Amniotic stem cell (primary cell): ENCODE measurements around the gene GPS2.

ENCODE experiments used
- DNase-seq: peaks from one replicate; lab custom pipeline; 2025; lab: John Stamatoyannopoulos, UW

Gene GPS2, protein sequence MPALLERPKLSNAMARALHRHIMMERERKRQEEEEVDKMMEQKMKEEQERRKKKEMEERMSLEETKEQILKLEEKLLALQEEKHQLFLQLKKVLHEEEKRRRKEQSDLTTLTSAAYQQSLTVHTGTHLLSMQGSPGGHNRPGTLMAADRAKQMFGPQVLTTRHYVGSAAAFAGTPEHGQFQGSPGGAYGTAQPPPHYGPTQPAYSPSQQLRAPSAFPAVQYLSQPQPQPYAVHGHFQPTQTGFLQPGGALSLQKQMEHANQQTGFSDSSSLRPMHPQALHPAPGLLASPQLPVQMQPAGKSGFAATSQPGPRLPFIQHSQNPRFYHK

DNA sequence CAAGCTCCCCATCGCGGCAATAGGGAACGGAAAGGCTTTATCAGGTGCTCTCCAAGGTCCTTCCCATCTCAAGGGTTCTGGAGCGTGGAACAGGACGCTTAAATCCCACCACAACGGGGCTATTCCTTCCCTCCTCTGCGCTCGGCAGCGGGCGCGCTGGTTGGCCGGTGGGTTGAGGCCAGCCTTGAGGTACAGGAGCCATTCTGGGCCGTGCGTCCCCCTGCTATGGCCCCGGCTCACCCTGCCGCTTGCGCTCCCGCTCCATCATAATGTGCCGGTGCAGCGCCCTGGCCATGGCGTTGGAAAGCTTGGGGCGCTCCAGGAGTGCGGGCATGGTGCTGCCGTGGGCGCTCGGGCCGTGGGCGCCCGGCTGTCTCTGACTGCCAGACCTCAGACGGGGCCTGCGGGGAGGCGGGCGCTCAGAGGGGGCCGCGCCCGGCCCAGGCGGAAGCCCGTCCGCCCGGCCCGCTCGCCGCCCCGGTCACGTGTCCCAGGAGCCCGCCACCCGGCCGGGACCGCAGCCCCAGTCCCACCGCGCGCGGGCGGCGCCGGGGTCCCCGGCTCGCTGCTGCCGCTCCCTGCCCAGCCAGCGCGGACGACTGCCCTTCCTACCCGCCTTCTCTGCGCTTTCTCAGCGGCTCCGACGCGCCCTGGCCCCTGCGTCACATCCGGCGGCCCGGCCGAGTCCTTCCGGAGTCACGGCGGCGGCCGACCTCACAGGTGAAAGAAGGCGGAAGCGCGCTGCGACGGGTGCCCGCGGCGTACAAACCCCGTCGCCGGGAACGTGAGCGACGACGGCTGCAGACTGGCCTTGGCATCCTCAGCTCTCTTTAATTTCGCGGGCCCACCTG is at the start of gene GPS2:
Gene GPS2 (minus strand): TSS at position 642 of the 851 bp plus-strand sequence. CDS start 308 bp downstream, at position 334.
- DNase-seq: peak; percentile 63

DNA sequence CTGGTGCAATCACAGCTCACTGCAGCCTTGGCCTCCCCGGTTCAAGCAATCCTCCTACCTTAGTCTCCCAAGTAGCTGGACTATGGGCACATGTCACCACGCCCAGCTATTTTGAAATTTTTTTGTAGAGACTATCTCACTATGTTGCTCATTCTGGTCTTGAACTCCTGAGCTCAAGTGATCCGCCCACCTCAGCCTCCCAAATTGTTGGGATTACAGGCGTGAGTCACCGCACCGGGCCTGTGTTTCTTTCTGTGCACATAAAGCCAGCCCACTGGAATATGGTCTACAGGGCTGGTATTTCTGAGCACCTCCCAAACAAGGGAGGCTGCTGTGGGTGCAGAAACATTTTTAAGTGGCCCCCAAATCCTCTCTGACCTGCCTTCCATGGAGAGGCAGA is 48.2 kb upstream of the GPS2 start:
- no peak for DNase-seq

DNA sequence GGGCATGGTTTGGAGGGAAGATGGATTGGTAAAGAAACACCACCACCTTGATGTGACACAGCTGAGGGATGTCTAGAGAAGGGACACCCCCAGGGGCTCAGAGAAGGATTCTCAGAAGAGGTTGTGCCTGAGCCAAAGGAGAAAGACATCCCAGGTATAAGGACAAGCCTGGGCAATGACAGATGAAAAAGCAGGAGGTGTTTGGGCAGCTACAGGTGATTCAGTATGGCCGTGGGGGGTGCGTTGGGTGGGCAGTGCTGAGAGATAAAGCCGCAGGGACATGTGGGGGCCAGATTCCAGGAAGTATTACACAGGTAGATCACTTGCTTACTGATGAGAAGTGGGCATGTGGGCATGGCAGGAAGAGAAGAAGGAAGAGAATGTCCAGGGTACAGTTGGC is 46.7 kb upstream of the GPS2 start:
- DNase-seq: no peak

GRCh38 chr17:7357381-7357780 is 42.2 kb upstream of the GPS2 start:
- no peak for DNase-seq

DNA sequence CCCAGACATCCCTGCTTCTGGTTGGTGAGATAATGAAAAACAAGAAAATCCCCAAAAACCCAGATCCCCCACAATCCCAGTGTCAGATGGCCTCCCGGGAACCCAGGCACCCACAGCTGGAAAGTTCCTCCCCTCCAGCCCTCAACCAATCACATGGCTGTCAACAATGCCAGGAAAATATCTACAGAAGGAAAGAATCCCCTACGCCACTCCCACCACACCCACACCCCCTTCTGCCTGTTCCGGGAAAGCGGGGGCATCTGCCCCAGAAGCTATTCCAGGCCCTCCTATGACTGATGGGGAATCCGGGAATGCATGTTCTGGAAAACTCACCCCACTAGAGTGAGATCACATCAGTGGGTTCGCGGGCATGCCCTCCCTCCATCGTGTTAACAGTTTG is 41.6 kb upstream of the GPS2 start:
- DNase-seq: no peak

GRCh38 chr17:7356072-7356549 is 41.0 kb upstream of the GPS2 start:
- no peak for DNase-seq

DNA sequence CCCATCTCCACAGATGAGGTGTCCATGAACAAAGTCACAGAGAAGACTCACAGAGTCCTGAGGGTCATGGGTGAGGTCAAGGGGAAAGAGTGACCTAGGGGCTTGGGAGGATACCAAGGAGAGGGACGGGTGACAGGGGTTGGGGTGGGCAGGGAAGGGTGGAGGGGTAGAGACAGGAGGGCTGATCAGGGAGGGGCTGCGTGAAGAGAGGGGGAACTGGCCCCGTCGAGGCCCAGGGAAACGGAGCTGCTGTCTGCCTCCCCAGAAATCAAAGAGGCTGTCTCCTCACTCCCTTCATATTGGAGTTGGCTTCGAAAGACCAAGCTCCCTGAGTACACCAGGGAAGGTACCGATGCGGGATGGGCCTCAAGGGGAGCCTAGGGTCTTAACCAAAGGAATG is 40.4 kb upstream of the GPS2 start:
- DNase-seq: no peak

GRCh38 chr17:7355053-7355452 is 39.9 kb upstream of the GPS2 start, which contains the start of gene TMEM95:
Gene TMEM95 (plus strand): TSS chr17:7355156. CDS start chr17:7355205, 49 bp downstream.
- DNase-seq: no peak

GRCh38 chr17:7354262-7354843 is 39.2 kb upstream of the GPS2 start:
- no peak for DNase-seq

- DNase-seq: no peak
These were observed 37.9 kb upstream of the GPS2 start for GRCh38 chr17:7352910-7353635.

DNA sequence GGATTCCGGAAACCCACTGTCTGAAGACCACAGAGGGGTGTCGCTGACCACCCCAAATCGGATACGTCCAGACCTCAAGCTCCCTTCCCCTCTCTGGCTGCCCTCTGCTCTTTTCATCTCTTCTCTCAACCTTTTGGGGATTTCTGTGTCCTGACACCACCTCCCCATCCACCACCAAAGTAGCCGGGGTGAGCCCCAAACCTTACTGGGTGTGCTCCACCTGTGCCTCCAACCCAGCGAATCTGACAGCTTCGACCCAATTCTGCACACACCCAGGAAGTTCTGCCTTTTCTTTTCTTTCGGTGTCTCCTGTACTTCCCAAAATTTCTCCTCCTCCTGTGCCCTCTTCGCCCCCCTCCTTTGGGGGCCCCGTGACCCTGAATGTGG is 37.3 kb upstream of the GPS2 start:
- DNase-seq: no peak

DNA sequence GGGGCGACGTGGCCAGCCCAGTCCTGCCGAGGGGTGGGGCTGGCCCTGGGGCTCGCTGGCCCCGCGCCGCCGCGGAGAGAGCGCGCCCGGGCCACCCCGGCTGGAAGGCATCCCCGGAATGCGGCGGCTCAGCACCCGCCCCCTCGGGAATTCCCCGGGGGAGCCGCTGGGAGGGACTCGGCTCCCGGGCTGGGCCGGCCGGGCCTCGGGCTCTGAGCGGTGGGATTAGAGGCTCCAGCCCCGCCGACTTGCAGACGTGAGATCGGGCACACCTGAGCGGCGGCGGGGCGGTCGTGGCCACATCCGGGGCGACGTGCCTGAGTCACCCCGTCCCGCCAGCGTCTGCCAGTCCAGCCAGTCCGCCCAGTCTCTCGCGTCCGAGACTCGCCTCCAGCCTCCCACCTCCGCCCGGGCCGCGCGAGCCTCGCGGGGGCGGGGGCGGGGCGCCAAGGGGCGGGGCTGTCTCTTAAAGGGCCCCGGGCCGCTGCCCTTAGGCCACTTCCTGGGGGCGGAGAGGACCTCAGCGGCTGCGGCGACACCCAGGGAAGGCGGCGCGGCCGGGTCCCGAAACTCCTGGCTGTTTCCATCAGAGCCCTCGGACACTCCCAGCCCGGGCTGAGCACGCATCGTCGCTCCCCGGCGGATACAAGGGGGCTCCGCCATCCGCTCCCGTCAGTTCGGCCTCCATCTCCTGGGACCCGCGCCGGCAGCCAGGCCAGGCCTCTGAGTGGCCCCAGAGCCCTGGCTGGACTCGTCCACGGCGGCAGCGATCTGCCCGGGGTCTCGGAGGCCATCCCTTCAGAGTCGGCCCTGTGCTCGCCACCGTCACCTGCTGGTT is 36.7 kb upstream of the GPS2 start, which contains the start of gene KCTD11:
Gene KCTD11 (plus strand): TSS at position 498 of the 838 bp plus-strand sequence.
- DNase-seq: peak; percentile 81

DNA sequence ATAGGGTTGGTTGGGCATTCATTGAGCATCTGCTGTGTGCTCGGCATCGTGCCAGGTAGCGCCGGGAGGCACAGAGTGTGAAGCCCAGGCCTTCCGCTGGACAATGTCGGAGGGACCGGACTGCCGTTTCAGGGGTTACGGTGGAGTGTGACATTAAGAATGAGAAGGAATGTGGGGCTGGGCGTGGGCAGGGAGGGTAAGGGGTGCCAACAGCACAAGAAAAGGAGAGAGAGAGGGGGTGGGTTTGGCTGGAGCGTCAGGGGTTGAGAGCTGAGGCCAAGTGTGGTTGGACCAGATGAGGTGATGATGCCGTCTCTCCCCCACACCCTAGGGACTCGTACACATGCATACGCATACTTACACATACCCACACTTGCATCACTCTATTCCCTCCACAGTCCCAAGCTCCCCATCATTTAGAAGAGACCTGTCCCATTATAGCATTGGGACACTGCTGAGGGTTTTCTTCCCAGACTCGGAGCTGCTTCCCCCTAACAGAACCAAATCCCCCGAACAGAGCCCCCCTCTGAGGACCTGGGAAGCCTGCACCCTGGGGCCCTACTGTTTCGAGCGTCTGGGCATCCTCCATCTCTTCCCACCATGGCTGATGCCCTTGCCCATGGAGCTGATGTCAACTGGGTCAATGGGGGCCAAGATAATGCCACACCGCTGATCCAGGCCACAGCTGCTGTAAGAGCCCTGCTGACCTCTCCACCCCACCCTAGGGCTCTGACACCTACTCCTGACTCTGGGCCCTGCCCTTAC is 33.5 kb upstream of the GPS2 start:
- DNase-seq: no peak

DNA sequence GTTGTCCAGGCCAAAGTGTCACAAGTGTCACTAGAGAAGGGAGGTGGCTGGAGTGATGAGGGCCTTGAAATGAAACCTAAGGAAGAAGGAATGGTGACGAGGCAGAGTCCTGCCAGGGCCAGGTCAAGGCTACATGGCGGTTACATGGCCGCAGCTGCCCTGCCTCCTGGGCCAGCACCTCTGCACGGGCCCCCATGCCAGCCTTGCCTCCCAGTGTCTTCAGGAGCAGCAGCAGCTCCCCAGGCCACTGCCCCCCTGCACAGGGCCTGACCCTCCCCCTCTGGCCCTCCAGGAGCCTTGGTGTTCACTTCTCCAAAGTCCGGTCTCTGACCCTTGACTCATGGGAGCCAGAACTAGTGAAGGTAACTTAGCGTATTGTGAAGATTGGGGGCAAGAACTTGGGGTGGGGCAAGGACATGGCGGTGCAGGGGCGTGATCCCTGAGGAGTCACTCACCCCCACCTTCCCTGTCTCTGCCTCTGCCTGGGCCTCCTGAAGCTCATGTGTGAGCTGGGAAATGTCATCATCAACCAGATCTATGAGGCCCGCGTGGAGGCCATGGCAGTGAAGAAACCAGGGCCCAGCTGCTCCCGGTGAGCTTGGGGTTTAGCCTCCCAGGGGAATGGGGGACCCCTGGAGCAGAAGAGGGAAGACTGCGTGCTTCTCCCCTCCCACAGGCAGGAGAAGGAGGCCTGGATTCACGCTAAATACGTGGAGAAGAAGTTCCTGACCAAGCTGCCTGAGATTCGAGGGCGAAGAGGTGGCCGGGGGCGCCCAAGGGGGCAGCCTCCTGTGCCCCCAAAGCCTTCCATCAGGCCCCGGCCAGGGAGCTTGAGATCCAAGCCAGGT is 32.7 kb upstream of the GPS2 start:
- DNase-seq: no peak

- DNase-seq: no peak
These were observed 31.8 kb upstream of the GPS2 start for GRCh38 chr17:7346761-7347614.

GRCh38 chr17:7343250-7343649 is 28.1 kb upstream of the GPS2 start:
- DNase-seq: no peak

- no peak for DNase-seq
These were observed 26.7 kb upstream of the GPS2 start for GRCh38 chr17:7341842-7342241.

DNA sequence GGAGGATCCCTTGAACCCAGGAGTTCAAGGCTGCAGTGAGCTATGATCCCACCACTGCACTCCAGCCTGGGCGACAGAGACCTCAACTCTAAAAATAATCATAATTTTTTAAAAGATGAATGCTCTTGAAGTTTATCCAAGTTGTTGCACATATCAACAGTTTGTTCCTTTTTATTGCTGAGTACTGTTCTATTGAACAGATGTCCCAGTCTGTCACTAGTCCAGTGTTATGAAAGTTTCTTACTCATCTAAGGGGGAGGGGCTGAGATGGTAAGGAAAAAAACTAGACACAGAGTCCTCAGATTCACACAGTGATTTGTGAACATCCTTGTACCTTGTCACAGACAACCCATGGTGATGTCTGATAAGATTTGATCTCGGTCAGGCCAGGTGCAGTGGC is 25.0 kb upstream of the GPS2 start:
- DNase-seq: no peak
